SKM-1 (cell line): Measurements from ENCODE around the gene SNX22.
A peak's percentile ranks its signal among the peaks of the same experiment; 100 is the strongest.

Experiments
- DNase-seq: peaks from one replicate; lab custom pipeline; 2025; ENCODE audit not compliant: unreplicated experiment; lab: John Stamatoyannopoulos, UW

Gene SNX22

DNA sequence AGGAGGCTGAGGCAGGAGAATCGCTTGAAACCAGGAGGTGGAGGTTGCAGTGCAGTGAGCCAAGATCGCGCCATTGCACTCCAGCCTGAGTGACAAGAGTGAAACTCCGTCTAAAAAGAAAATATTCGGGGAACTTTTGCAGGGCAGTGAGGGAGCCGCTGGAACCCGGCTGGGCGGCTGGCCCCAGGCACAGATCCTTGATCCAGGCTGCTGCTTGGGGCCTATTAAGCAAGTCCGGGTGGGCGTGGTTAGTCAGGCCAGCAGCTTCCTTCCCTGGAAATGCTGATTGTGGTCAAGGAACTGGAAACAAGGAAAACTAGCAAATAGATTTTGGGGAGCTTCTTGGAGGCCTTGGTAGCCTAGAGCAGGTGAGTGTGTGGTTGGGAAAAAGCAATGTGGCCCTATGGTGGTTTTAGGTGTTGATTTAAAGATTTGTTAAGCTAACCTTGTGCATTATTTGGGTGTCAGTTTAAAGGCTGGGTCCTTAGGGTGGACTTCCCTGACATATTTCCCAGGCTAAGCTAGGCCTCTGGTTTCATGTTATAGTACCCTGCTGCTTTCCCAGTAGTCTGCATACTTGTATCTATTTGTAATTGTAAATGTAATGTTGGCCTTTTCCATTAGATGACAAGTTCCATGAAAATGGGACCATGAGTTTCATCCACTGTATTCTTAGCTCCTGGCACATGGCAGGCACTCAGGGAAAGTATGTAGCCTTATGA is 17.7 kb upstream of the SNX22 start:
- no peak for DNase-seq

DNA sequence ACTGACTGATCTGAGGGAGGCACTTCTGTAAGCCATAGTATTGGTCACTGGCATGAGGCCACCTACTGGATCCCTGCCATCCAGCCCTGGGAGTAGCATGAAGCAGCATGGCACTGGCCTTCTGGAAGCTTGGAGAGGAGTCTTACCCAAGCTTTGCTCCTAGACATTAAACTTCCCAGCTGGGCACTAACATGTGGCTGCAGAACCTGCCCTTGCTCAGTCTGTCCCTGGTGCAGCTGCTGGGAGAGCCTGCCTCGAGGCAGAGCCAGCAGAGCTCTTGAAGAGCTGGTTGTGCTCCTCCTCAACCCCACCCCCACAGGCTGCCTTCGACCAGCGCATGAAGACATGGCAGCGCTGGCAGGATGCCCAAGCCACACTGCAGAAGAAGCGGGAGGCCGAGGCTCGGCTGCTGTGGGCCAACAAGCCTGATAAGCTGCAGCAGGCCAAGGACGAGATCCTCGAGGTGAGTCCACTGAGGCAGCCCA is 17.1 kb upstream of the SNX22 start:
- no peak for DNase-seq

- DNase-seq: no peak
Measured at GRCh38 chr15:64136347-64136746, 15.2 kb upstream of the SNX22 start.

- DNase-seq: no peak
Measured at GRCh38 chr15:64137226-64137833, 14.2 kb upstream of the SNX22 start.

DNA sequence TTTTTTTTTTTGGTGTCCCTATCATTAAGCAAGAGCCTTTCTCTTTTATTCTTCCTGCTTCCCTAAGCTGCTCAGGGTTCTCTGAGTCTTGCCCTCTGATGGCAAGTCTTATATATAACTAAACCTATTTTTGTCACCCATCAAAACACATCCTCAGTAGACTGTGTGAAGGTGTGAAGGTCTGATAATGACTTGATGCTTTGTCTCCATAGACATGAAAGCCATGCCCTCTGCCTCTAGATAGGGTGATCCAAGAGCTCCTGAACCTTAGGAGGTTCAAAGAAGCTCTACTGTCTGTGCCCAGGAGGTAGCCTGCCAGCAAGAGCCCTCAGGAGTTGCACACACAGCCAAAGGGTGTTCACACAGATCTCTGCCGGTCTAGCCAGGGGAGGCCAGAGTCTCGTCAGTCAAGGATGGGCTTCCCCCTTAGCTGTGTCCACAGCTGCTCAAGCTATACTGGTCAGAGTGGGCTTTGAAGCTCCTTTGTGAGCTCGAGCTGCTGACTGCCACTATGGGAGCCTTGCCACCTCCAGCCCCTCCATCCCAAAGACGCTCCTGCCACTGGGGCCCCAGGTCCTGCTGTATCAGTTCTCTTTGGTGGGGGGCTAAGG is 13.1 kb upstream of the SNX22 start:
- no peak for DNase-seq

DNA sequence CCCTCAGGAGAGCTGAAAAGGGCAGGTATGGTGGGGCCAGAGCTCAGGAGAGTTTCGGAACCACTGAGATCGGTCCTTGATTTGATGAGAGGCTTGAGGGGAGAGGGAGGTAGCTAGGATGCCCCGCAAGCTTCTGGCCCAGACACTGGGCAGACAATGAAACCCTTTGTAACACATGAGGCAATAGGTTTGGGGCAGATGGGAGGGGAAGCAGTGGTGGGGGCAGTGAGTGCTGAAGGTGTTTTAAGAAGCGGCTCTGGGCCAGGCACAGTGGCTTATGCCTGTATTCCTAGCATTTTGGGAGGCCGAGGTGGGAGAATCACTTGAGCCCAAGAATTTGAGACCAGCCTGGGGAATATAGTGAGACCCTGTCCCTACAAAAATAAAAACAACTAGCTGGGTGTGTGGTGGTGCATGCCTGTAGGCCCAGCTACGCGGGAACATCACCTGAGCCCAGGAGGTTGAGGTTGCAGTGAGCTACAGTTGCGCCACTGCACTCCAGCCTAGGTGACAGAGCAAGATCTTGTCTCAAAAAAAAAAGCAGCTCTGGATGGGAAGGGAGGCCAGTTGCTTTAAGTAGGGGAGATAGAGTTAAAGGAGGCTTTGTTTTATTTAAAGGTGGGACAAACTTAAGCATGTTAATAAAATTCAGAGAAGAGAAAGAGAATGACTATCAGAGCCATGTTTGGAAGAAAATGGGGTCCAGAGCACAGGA is 9.6 kb upstream of the SNX22 start:
- DNase-seq: no peak

- no peak for DNase-seq
Measured at GRCh38 chr15:64143276-64143675, 8.3 kb upstream of the SNX22 start.

DNA sequence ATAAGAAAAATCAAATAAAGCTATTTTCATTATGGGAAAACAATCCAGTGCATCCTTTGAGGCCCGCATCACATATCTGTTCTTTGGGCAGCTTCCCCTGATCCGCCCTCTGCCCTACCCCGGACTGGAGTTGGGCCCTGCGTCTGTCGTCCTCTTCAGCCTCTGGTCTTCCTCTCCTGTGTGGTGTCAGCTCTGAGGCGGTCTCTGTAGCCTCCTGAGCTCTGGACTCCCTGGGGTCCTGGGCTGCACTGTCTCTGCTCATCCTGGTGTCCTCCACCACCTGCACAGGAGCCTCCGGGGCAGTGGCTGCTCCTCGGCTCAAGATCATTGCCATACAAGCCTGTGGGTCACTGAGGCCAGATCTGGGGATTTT is 7.4 kb upstream of the SNX22 start:
- DNase-seq: no peak

- no peak for DNase-seq
Measured at GRCh38 chr15:64144565-64145281, 6.8 kb upstream of the SNX22 start.

- DNase-seq: no peak
Measured at GRCh38 chr15:64146041-64146440, 5.5 kb upstream of the SNX22 start.

DNA sequence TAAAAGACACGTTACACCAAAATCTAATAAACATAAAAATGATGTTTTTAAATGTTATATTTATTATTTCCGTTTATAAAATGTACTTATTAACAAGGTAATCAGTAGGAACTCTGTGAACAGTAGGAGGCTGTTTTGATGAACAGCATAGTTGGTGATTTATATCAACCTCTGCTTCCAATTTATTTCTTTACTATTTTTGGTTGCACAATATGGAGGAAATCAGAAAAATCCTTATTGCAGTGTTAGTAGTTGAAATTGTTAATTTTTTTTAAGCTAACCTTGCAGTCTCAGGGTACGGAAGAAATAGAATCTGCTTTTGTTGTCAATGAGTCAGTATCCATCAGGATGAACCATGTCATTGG is 5.0 kb upstream of the SNX22 start:
- no peak for DNase-seq

DNA sequence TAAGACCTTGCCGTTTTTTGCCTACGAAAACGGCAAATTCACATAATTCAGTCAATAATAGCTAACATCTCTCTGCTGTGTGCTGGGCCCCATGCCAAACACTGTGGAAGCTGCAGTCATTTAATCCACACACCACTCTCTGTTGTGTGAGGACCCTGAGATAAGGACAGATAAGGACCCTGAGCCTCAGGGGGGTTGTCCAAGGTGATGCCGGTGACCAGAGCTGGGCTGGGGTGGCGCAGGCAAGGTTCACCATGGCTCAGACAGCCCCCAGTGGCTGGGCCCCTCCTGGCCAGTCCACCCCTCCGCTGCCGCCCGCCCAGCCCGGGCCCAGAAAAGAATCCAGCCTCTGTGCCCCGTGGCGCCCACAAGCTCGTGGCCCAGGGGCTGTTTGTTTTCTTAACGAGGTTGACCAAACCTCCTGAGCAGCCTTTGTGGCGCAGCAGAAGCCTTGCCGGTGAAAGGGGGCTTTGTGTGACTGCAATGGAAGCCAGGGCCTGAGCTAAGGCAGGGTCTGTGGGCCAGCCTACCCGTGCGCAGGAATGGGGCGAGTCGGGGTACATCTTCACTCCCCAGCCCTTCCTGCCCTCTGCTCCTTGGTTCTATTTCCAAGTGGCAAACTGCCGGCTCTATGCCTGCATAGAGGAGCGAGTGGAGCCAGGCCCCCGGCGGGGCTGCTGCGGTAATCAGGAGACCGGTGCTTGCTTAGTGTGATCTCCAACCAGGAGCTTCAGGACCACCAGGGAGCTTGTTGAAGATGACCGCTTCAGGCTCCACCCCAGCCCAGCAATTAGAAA is 4.4 kb upstream of the SNX22 start:
- no peak for DNase-seq

- no peak for DNase-seq
Measured at GRCh38 chr15:64148168-64148567, 3.4 kb upstream of the SNX22 start.

- DNase-seq: no peak
Measured at GRCh38 chr15:64148581-64148980, 3.0 kb upstream of the SNX22 start.

GRCh38 chr15:64149424-64149823 is 2.1 kb upstream of the SNX22 start:
- DNase-seq: no peak

DNA sequence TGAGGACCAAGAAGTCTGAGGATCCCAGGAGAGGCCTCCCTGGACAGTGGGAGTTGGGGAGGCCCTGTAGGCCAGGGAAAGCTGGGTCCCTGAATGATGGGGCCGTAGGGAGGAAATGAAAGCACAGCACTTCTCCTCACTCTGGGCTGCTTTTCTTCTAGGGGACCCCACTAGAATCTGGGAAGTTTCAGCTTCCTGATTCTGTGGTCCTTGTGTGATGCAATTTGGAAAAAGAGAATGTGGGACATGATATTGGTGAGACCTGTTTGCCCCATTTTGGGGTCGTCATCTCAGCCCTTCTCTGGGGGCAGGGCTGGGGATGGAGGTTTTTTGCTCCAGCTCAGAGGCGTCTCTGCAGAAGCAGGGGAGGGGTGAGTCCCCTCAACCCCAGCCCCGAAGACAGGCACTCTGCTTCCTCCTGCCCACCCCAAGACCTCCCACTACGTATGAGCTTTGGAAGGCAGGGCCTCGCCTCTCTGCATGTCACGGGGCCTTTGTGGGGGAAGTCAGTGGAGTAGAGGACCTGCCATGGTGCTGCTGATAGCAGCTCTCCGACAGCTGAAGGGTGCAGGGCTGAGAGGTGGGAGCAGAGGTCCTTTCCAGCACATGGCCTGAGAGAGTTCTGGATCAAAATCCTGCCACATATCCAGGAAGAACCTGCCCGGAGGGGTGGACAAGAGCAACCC is 1.5 kb upstream of the SNX22 start:
- no peak for DNase-seq

GRCh38 chr15:64152507-64153387 is 1.2 kb downstream of the SNX22 start:
- no peak for DNase-seq

DNA sequence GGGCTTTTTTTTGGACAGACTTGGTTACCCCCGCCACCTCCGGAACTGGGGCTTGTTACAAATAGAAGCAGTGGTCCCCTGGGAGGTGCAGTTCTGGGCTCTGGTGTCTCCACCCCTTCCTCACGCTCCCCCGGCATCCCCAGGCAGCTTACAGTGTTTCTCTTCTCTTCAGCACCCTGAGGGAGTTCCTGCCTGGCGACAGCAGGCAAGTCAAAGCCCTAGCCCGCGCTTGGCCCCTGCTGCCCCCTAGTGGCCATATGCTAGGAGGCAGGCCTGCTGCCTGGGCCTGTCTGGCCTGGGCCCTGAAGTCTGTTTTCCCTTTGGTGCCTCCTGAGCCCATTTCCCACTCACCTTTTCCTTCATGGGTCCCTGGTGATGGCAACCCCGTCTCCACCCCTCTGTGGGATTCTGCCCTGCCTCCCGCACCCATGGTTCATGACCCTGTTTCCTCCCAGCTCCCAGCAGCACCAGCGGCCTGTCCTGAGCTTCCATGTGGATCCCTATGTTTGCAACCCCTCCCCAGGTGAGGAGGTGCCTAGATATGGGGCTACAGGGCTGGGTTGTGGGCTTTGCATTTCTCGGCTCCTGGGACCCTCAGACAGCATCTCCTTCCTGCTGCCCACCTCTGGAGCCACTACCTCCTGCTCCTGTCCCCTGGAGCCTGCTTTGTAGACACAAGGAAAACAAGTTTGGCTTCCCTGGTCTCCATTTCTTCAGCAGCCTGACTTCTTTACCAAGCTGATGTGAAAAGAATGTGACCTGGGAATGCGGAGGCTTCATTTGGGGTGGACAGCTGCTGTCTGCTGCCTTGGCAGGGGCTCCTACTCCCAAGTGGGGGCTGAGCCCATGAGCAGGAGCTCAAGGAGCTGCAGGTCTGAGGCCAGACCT is 2.2 kb downstream of the SNX22 start:
- DNase-seq: peak; percentile 77
